GM12865 (cell line): ENCODE results near the gene ATG10.

Source experiments
- DNase-seq: peaks from one replicate; pipeline ENCODE4 v3.0.0; 2010; ENCODE audit warnings: low read depth
- H3K4me3 ChIP-seq: 2 replicates; pipeline ENCODE4 v1.5.1; 2011; ENCODE audit warnings: mild to moderate bottlenecking, low read depth, low read length, control low read depth
- CTCF ChIP-seq: IDR thresholded peaks from 2 replicates; pipeline ENCODE4 v1.5.1; 2011; ENCODE audit warnings: low read length, control low read depth, low read depth, inconsistent platforms; ENCODE audit not compliant: insufficient read depth; ENCODE audit errors: missing control alignments

The ATG10 gene

DNA sequence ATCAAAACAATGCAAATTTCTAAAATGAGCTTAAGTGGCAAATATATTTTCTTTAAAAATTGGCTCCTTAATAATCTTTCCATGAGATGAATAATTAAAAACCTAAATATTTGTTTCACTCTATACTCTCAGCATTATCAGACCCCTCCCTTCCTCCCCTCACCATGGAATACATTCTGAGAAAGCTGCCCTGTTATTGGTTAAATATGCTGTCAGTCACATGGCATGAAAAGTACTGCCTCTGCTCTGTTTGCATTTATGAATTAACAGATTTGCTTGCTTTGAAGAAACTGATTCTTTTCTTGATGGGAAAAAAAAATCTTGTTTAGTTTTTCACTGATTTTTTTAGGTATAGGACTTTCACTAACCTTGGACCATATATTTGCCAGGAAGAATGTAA, 323.3 kb downstream of the ATG10 start:
- DNase-seq = no peak
- H3K4me3 ChIP-seq = no peak overlapping the region
- no peak for TF ChIP-seq CTCF

- H3K4me3 ChIP-seq = no peak overlapping the region
- TF ChIP-seq CTCF = no peak
- no peak for DNase-seq
These were observed 324.2 kb downstream of the ATG10 start for GRCh38 chr5:82295959-82296531.

- TF ChIP-seq CTCF = no peak
- DNase-seq = no peak
- no peak overlapping the region for H3K4me3 ChIP-seq
These were observed 325.1 kb downstream of the ATG10 start for GRCh38 chr5:82296929-82297328.

DNA sequence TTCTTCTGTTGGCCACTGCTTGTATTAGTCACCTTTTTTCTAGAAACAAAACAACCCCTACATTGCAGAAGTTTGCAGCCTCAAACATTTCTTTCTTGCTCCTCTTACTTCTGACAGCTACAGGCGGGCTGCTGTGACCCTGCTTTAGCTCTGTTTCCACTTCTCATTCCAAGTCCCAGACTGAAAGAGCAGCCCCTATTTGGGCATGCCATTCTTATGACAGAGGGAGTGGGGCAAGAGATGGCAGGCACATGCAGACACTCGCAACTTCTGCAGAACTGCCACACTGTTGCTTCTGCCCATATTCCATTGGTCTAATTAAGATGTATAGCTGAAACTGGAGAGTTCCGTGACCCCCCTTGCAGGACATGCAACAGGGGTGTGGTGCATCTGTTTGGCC, 325.9 kb downstream of the ATG10 start:
- no peak overlapping the region for H3K4me3 ChIP-seq
- TF ChIP-seq CTCF = no peak
- DNase-seq = no peak

GRCh38 chr5:82298668-82299067, 326.8 kb downstream of the ATG10 start:
- TF ChIP-seq CTCF = no peak
- DNase-seq = no peak

DNA sequence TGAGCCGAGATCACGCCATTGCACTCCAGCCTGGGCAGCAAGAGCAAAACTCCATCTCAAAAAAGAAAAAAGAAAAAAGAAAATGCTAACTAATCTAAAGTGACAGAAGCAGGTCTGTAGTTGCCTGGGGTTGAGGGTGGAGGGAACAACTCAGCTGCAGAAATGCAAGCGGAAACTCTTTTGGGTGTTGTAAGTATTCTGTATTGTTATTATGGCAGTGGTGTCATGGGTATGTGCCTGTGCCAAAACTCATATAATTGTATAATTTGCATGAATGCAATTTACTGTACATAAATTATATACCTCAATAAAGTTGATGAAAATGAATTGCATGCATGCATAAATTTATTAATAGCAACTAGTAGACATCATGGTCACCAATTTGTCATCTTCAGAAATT, 329.4 kb downstream of the ATG10 start:
- no peak for TF ChIP-seq CTCF
- DNase-seq = no peak
- no peak overlapping the region for H3K4me3 ChIP-seq

More at GRCh38 chr5:82298668-82299067, 326.8 kb downstream of the ATG10 start:
- H3K4me3 ChIP-seq = no peak overlapping the region
